IMR-90 (cell line): ENCODE measurements around the gene TBC1D17. TPM values are rescaled to one million over a fixed set of nuclear protein-coding genes. Genes with fewer than 3 reads are reported as not detected.

Experiments used
- ATAC-seq: fragments of 200-7000 bp; cut with Tn5 transposase; 2 replicates; pipeline ENCODE4 v1.9.1; 2020; ENCODE audit warnings: low read depth, mild to moderate bottlenecking, moderate library complexity
- BruUV-seq: library from RNA; stranded (reverse); fragments of 400-500 nt; replicated peaks from 2 replicates; lab custom pipeline; 2021; lab: Mats Ljungman, UMichigan
- CTCF ChIA-PET: fragments of 300-600 bp; formaldehyde crosslinking; extraction: SDS; loops from one replicate; lab custom pipeline; 2021; ENCODE audit warnings: antibody characterized with exemption; lab: Yijun Ruan, JAX
- POLR2A ChIA-PET: fragments of 300-600 bp; sonication (Branson Sonifier 250); formaldehyde crosslinking; loops from one replicate; lab custom pipeline; 2022; ENCODE audit warnings: antibody characterized with exemption; ENCODE audit not compliant: unreplicated experiment; lab: Charles Lee
- DNase-seq: peaks from one replicate; pipeline ENCODE4 v3.0.0; 2013
- H2AFZ ChIP-seq: replicated peaks from 2 replicates; pipeline ENCODE3; 2013; ENCODE audit warnings: low read length, mild to moderate bottlenecking; ENCODE audit not compliant: poor library complexity
- H2AK5ac ChIP-seq: 2 replicates; pipeline ENCODE4 v1.6.1; 2013; ENCODE audit warnings: low read depth, low read length, inconsistent platforms
- H2AK9ac ChIP-seq: replicated peaks from 2 replicates; pipeline ENCODE3; 2013; ENCODE audit warnings: mild to moderate bottlenecking, low read depth, low read length, moderate library complexity; ENCODE audit not compliant: poor library complexity
- H2BK120ac ChIP-seq: 2 replicates; pipeline ENCODE4 v1.6.1; 2013; ENCODE audit warnings: low read depth, low read length, inconsistent platforms
- H2BK15ac ChIP-seq: 3 replicates; pipeline ENCODE4 v1.6.1; 2013; ENCODE audit warnings: low read depth, low read length, inconsistent platforms
- H2BK20ac ChIP-seq: 2 replicates; pipeline ENCODE4 v1.6.1; 2013; ENCODE audit warnings: low read depth, mild to moderate bottlenecking, inconsistent platforms, low read length, moderate library complexity
- H2BK5ac ChIP-seq: 2 replicates; pipeline ENCODE4 v1.6.1; 2013; ENCODE audit warnings: mild to moderate bottlenecking, low read depth, low read length, inconsistent platforms; ENCODE audit not compliant: poor library complexity, severe bottlenecking
- H3K14ac ChIP-seq: replicated peaks from 2 replicates; pipeline ENCODE4 v1.6.1; 2013; ENCODE audit warnings: low read depth, low read length, inconsistent platforms
- H3K18ac ChIP-seq: 2 replicates; pipeline ENCODE4 v1.6.1; 2013; ENCODE audit warnings: low read depth, low read length, control low read depth
- H3K23ac ChIP-seq: 2 replicates; pipeline ENCODE4 v1.6.1; 2013; ENCODE audit warnings: low read depth, low read length, inconsistent platforms
- H3K27ac ChIP-seq: 2 replicates; pipeline ENCODE4 v1.5.1; 2013; ENCODE audit warnings: mild to moderate bottlenecking, control low read depth, low read length; ENCODE audit not compliant: insufficient read depth
- H3K27me3 ChIP-seq: 2 replicates; pipeline ENCODE4 v1.6.1; 2013; ENCODE audit warnings: low read length; ENCODE audit not compliant: control insufficient read depth, insufficient read depth
- H3K36me3 ChIP-seq: 2 replicates; pipeline ENCODE4 v1.6.1; 2013; ENCODE audit warnings: low read length, mixed read lengths; ENCODE audit not compliant: control insufficient read depth, insufficient read depth
- H3K4ac ChIP-seq: 2 replicates; pipeline ENCODE4 v1.6.1; 2013; ENCODE audit warnings: low read depth, low read length, inconsistent platforms
- H3K4me1 ChIP-seq: 2 replicates; pipeline ENCODE4 v1.6.1; 2013; ENCODE audit warnings: low read length, mixed read lengths; ENCODE audit not compliant: control insufficient read depth, insufficient read depth
- H3K4me2 ChIP-seq: 2 replicates; pipeline ENCODE4 v1.6.1; 2013; ENCODE audit warnings: low read depth, mild to moderate bottlenecking, control low read depth, low read length, moderate library complexity
- H3K4me3 ChIP-seq: 2 replicates; pipeline ENCODE4 v1.5.1; 2013; ENCODE audit warnings: low read depth, mild to moderate bottlenecking, control low read depth, low read length, moderate library complexity; ENCODE audit not compliant: insufficient read depth
- H3K56ac ChIP-seq: 2 replicates; pipeline ENCODE4 v1.6.1; 2013; ENCODE audit warnings: low read length, inconsistent platforms; ENCODE audit not compliant: insufficient read depth; ENCODE audit errors: extremely low read depth
- H3K79me1 ChIP-seq, 2 experiments: 2 replicates each; pipeline ENCODE4 v1.6.1; 2013; ENCODE audit warnings: low read length in 2 of 2, inconsistent platforms in 1 of 2, low read depth in 1 of 2
- H3K9ac ChIP-seq: 2 replicates; pipeline ENCODE4 v1.6.1; 2013; ENCODE audit warnings: low read depth, low read length, control low read depth
- H3K9me1 ChIP-seq: 2 replicates; pipeline ENCODE4 v1.6.1; 2013; ENCODE audit warnings: low read length, inconsistent platforms; ENCODE audit not compliant: insufficient read depth
- H3K9me3 ChIP-seq: 2 replicates; pipeline ENCODE4 v1.6.1; 2013; ENCODE audit warnings: low read length; ENCODE audit not compliant: control insufficient read depth, insufficient read depth
- H4K20me1 ChIP-seq: 2 replicates; pipeline ENCODE4 v1.6.1; 2013; ENCODE audit warnings: low read length, inconsistent platforms; ENCODE audit not compliant: insufficient read depth
- H4K5ac ChIP-seq: 2 replicates; pipeline ENCODE4 v1.6.1; 2013; ENCODE audit warnings: mild to moderate bottlenecking, low read depth, low read length, control low read depth
- H4K8ac ChIP-seq, 2 experiments: 2 replicates each; pipeline ENCODE4 v1.6.1; 2013; ENCODE audit warnings: low read depth in 2 of 2, low read length in 2 of 2, control low read depth in 1 of 2, inconsistent platforms in 1 of 2
- H4K91ac ChIP-seq: 2 replicates; pipeline ENCODE4 v1.6.1; 2013; ENCODE audit warnings: low read depth, low read length, inconsistent platforms; ENCODE audit not compliant: insufficient read depth
- BHLHE40 ChIP-seq: fragments of 150-350 bp; IDR thresholded peaks from 2 replicates; pipeline ENCODE4 v1.6.1; 2016; ENCODE audit warnings: mild to moderate bottlenecking, low read depth, low read length
- CEBPB ChIP-seq: IDR thresholded peaks from 2 replicates; pipeline ENCODE4 v1.6.1; 2012; ENCODE audit warnings: low read depth, low read length, improper control_type of control experiment
- FOS ChIP-seq: fragments of 150-350 bp; IDR thresholded peaks from 2 replicates; pipeline ENCODE4 v1.6.1; 2016; ENCODE audit warnings: low read depth, low read length
- MAFK ChIP-seq: IDR thresholded peaks from 2 replicates; pipeline ENCODE4 v1.6.1; 2012; ENCODE audit warnings: low read depth, low read length, improper control_type of control experiment
- MAZ ChIP-seq: IDR thresholded peaks from 2 replicates; pipeline ENCODE4 v1.6.1; 2012; ENCODE audit warnings: low read depth, mild to moderate bottlenecking, low read length, improper control_type of control experiment, moderate library complexity, borderline replicate concordance
- MXI1 ChIP-seq: IDR thresholded peaks from 2 replicates; pipeline ENCODE4 v1.6.1; 2012; ENCODE audit warnings: low read depth, mild to moderate bottlenecking, low read length, moderate library complexity, borderline replicate concordance
- RAD21 ChIP-seq: IDR thresholded peaks from 2 replicates; pipeline ENCODE4 v1.6.1; 2012; ENCODE audit warnings: low read length, improper control_type of control experiment
- RCOR1 ChIP-seq: IDR thresholded peaks from 2 replicates; pipeline ENCODE4 v1.6.1; 2012; ENCODE audit warnings: mild to moderate bottlenecking, low read length, improper control_type of control experiment; ENCODE audit not compliant: insufficient replicate concordance
- RFX5 ChIP-seq: IDR thresholded peaks from 2 replicates; pipeline ENCODE4 v1.8.0; 2012; ENCODE audit warnings: low read depth, mild to moderate bottlenecking, low read length, moderate library complexity
- WGBS, 2 experiments: methylation state at CpG; one replicate each; pipeline versions ENCODE4 v1.1.5 to v1.1.7; 2013; ENCODE audit warnings: missing lambda C conversion rate in 2 of 2; ENCODE audit not compliant: insufficient read length in 1 of 2; ENCODE audit errors: extremely low coverage in 2 of 2; 5-methylcytosine and 5-hydroxymethylcytosine counted together
- dilution Hi-C: fragments of 300-500 bp; cut with HindIII; formaldehyde crosslinking; loops from one replicate; pipeline ENCODE4 v1.14.3; 2018; ENCODE audit warnings: low sequenced_read_pairs; ENCODE audit not compliant: unreplicated experiment
- in situ Hi-C: fragments of 300-500 bp; cut with MboI; formaldehyde crosslinking; loops from 3 replicates; pipeline ENCODE4 v1.14.3; 2019; ENCODE audit warnings: low sequenced_read_pairs, inconsistent platforms, mixed read lengths
- intact Hi-C: fragments of 100-400 bp; cut with micrococcal nuclease; formaldehyde crosslinking; loops from 2 replicates; pipeline ENCODE4 v1.10.0; 2022
- polyA plus RNA-seq, 3 experiments: library from polyadenylated mRNA; depleted of rRNA; stranded (reverse); fragments of >200 nt; gene quantifications; 2 replicates each; pipeline ENCODE4 v1.2.3, GENCODE V29; 2012; ENCODE audit warnings: low replicate concordance in 1 of 3
- total RNA-seq: library from RNA; depleted of rRNA; stranded (reverse); fragments of >200 nt; gene quantifications from 2 replicates; pipeline ENCODE4 v1.2.3, GENCODE V29; 2012
- TF ChIP-seq, protein P1 (sequence below): fragments of 150-350 bp; IDR thresholded peaks from 2 replicates; pipeline ENCODE4 v1.6.1; 2017; ENCODE audit warnings: mild to moderate bottlenecking, antibody characterized with exemption, low read length, low read depth

TBC1D17 gene
- total and polyA plus RNA-seq, 2 of the 4 experiments (the other 2 are of a cell fraction), result 1.1 to 27.8 TPM

- Histone ChIP-seq H3K27ac (no peak overlapping the region), H3K9me3 (no peaks in the 10 kb centered on the region), H4K91ac (no peak overlapping the region), H3K4ac (peak overlapping the region; percentile 47; the same call in 1 of the 2 replicates), H3K36me3 (peaks cover 6% of the 10 kb centered on the region; the same call in 1 of the 2 replicates), H2BK120ac (no peak overlapping the region), H3K14ac (0 out of 2 replicates have a peak overlapping the region, but pooled peaks have one; percentile 20), H2AFZ (no peak overlapping the region), H2AK9ac (no peak overlapping the region), H3K9ac (no peak overlapping the region), H2BK20ac (no peak overlapping the region), H2BK5ac (no peak overlapping the region), H2BK15ac (no peak overlapping the region), H4K8ac (peak overlapping the region; percentile 75 to 94; a peak in 2 of 4 replicates), H3K79me1 (peaks cover 27 to 73% of the 10 kb centered on the region in 2 experiments), H3K4me3 (no peak overlapping the region), H3K23ac (no peak overlapping the region), H3K56ac (no peak overlapping the region), H3K4me2 (peak overlapping the region; percentile 90), H4K5ac (peak overlapping the region; percentile 66; the same call in 1 of the 2 replicates), H2AK5ac (peak overlapping the region; percentile 22), H3K18ac (no peak overlapping the region), H3K9me1 (peaks cover 15% of the 10 kb centered on the region), H3K4me1 (peaks cover 16% of the 10 kb centered on the region), H4K20me1 (peaks cover 39% of the 10 kb centered on the region), H3K27me3 (no peaks in the 10 kb centered on the region)
- CTCF ChIA-PET, result no interaction called here
- in situ Hi-C loops (loop anchor here (10.0 kb wide), 1 partner anchor 165 kb away; the partner anchor contains the start of gene ADM5), dilution Hi-C loops (no loop called here), intact Hi-C loops (loop anchor here (2.0 kb wide), 1 partner anchor 31 kb away; the partner anchor contains the start of gene MED25)
- ATAC-seq (no peak), DNase-seq (no peak)
- WGBS, 2 experiments, result 91% methylated on average over 13 of the region's 15 CpGs; no CpG with 5 or more reads in 1 of the 2 experiments
- TSS peak; percentile 20 for BruUV-seq
- TF ChIP-seq MAFK, result no peak
- no peak for TF ChIP-seq RFX5
- no peak for TF ChIP-seq RAD21
- TF ChIP-seq MAZ, result no peak
- TF ChIP-seq, protein P1, sequence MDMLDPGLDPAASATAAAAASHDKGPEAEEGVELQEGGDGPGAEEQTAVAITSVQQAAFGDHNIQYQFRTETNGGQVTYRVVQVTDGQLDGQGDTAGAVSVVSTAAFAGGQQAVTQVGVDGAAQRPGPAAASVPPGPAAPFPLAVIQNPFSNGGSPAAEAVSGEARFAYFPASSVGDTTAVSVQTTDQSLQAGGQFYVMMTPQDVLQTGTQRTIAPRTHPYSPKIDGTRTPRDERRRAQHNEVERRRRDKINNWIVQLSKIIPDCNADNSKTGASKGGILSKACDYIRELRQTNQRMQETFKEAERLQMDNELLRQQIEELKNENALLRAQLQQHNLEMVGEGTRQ, result no peak
- TF ChIP-seq RCOR1, result no peak
- no peak for TF ChIP-seq FOS
- TF ChIP-seq BHLHE40, result no peak
- TF ChIP-seq MXI1, result no peak
- no peak for TF ChIP-seq CEBPB
- POLR2A ChIA-PET, result interaction anchor here (0.9 kb wide), 1 partner anchor 209 kb away, joined by 4 read pairs; no protein-coding TSS in a partner anchor
Measured at GRCh38 chr19:49849433-49850220, 27.9 kb upstream of the TBC1D17 start.
